MCF 10A (cell line): ENCODE measurements around the gene GPR65. TPM values are rescaled to one million over a fixed set of nuclear protein-coding genes. Genes with fewer than 3 reads are reported as not detected.

ENCODE experiments used
- BruUV-seq: library from RNA; stranded (reverse); fragments of 400-500 nt; replicated peaks from 2 replicates; lab custom pipeline; 2021; lab: Mats Ljungman, UMichigan
- CTCF ChIA-PET: fragments of 300-600 bp; sonication (Branson Sonifier 250); formaldehyde crosslinking; extraction: SDS; loops from one replicate; lab custom pipeline; 2021; ENCODE audit warnings: antibody characterized with exemption, inconsistent platforms; lab: Yijun Ruan, JAX
- POLR2A ChIA-PET: fragments of 300-600, 350-650 bp; sonication (Branson Sonifier 250); formaldehyde crosslinking; extraction: SDS; loops from one replicate; lab custom pipeline; 2020; ENCODE audit warnings: antibody characterized with exemption, inconsistent platforms; lab: Yijun Ruan, JAX
- DNase-seq: peaks from one replicate; pipeline ENCODE4 v3.0.0-alpha.2; 2018; ENCODE audit not compliant: unreplicated experiment
- H3K27ac Mint-ChIP-seq: one replicate; pipeline ENCODE4 v1.8.0; 2022; ENCODE audit warnings: mild to moderate bottlenecking, low read depth, mixed read lengths; ENCODE audit not compliant: unreplicated experiment
- H3K27me3 Mint-ChIP-seq: one replicate; pipeline ENCODE4 v1.8.0; 2022; ENCODE audit warnings: mixed read lengths; ENCODE audit not compliant: insufficient read depth, unreplicated experiment
- H3K36me3 Mint-ChIP-seq: one replicate; pipeline ENCODE4 v1.8.0; 2022; ENCODE audit warnings: mild to moderate bottlenecking, moderate library complexity, mixed read lengths; ENCODE audit not compliant: insufficient read depth, unreplicated experiment
- H3K4me1 Mint-ChIP-seq: one replicate; pipeline ENCODE4 v1.8.0; 2022; ENCODE audit warnings: mixed read lengths; ENCODE audit not compliant: insufficient read depth, unreplicated experiment
- H3K4me3 Mint-ChIP-seq: one replicate; pipeline ENCODE4 v1.8.0; 2022; ENCODE audit warnings: mild to moderate bottlenecking, moderate library complexity, mixed read lengths; ENCODE audit not compliant: unreplicated experiment
- H3K9me3 Mint-ChIP-seq: one replicate; pipeline ENCODE4 v1.8.0; 2022; ENCODE audit warnings: mixed read lengths; ENCODE audit not compliant: unreplicated experiment
- intact Hi-C: fragments of 100-400 bp; cut with micrococcal nuclease; formaldehyde crosslinking; loops from 2 replicates; pipeline ENCODE4 v1.14.1; 2022
- total RNA-seq: library from RNA; stranded (reverse); gene quantifications from 2 replicates; pipeline ENCODE4 v1.2.3, GENCODE V29; 2022
- TF ChIP-seq, protein P1 (sequence below): fragments of 200-600 bp; IDR thresholded peaks from one replicate; pipeline ENCODE4 v1.8.0; 2022; ENCODE audit warnings: antibody characterized with exemption, mild to moderate bottlenecking; ENCODE audit not compliant: unreplicated experiment

The GPR65 gene
- total RNA-seq, 1 experiment from 2014 or later, result not detected

DNA sequence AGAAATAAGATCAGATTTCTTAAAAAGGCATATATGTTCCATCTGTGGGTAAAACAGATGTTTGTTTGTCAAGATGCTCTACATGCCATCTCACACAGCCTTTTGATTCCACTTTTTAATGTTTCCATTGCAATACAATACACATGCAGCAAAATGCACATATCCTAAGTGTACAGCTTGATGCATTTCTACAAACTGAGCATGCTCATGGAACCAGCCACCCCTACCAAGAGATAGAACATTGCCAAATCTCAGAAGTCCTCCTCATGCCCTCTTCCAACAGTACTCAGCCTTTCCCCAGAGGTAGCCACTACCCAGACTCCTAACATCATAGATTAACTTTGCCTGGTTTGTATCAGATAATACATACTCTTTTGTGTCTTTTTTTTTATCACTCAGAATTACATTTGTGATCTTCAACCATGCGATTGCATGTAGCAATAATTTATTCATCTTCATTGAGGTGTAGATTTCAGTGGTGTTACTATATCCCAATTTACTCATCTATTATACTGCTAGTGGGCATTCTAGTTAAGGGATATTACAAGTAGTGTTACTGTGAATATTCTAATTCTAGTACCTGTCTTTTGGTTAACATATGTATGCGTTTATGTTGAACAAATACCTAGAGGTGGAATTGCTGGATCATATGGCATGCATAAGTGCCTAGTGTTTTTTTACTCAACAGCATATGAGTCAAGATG is 3.3 kb downstream of the GPR65 start:
- H3K4me3 Mint-ChIP-seq, result no peak overlapping the region
- no peak for DNase-seq
- ChIA-PET POLR2A (interaction anchor here (1.2 kb wide), 1 partner anchor 12 kb away, joined by 3 read pairs; no protein-coding TSS in a partner anchor), CTCF (interaction anchor here (0.7 to 1.3 kb wide), 2 partner anchors 161 to 431 kb away, joined by 3 to 4 read pairs; no protein-coding TSS in a partner anchor)
- H3K27me3 Mint-ChIP-seq, result peaks cover 62% of the 10 kb centered on the region
- TF ChIP-seq, protein P1, sequence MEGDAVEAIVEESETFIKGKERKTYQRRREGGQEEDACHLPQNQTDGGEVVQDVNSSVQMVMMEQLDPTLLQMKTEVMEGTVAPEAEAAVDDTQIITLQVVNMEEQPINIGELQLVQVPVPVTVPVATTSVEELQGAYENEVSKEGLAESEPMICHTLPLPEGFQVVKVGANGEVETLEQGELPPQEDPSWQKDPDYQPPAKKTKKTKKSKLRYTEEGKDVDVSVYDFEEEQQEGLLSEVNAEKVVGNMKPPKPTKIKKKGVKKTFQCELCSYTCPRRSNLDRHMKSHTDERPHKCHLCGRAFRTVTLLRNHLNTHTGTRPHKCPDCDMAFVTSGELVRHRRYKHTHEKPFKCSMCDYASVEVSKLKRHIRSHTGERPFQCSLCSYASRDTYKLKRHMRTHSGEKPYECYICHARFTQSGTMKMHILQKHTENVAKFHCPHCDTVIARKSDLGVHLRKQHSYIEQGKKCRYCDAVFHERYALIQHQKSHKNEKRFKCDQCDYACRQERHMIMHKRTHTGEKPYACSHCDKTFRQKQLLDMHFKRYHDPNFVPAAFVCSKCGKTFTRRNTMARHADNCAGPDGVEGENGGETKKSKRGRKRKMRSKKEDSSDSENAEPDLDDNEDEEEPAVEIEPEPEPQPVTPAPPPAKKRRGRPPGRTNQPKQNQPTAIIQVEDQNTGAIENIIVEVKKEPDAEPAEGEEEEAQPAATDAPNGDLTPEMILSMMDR, result no peak
- no peak overlapping the region for H3K27ac Mint-ChIP-seq
- intact Hi-C loops, result no loop called here
- H3K36me3 Mint-ChIP-seq, result no peaks in the 10 kb centered on the region
- H3K9me3 Mint-ChIP-seq, result no peaks in the 10 kb centered on the region
- no TSS peak for BruUV-seq
- no peaks in the 10 kb centered on the region for H3K4me1 Mint-ChIP-seq

DNA sequence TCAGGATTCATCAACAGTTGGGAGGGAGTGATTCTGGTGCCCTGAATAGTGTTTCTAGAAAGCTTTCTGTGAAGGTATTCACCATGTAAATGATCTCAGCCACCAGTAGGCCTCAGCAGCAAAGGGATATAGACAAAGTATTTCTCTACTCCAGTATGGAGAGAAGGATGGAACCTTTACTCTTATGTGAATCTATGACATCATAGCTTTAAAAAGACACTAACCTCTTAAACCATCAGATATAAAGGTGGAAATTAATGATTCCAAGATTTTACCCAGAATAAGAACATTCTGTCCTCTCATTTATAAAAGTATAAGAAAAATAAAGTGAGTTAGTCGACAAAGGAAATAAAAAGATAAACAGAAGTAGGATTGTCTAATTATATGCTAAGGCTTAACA is 4.6 kb downstream of the GPR65 start:
- BruUV-seq, result no TSS peak
- ChIA-PET CTCF (interaction anchor here (1.3 kb wide), 1 partner anchor 160 kb away, joined by 4 read pairs; no protein-coding TSS in a partner anchor), POLR2A (no interaction called here)
- Mint-ChIP-seq H3K4me3 (no peak overlapping the region), H3K27ac (no peak overlapping the region), H3K36me3 (no peaks in the 10 kb centered on the region), H3K27me3 (peaks cover 63% of the 10 kb centered on the region), H3K9me3 (no peaks in the 10 kb centered on the region), H3K4me1 (no peaks in the 10 kb centered on the region)
- intact Hi-C loops, result no loop called here
- TF ChIP-seq, protein P1, result no peak
- DNase-seq, result no peak

DNA sequence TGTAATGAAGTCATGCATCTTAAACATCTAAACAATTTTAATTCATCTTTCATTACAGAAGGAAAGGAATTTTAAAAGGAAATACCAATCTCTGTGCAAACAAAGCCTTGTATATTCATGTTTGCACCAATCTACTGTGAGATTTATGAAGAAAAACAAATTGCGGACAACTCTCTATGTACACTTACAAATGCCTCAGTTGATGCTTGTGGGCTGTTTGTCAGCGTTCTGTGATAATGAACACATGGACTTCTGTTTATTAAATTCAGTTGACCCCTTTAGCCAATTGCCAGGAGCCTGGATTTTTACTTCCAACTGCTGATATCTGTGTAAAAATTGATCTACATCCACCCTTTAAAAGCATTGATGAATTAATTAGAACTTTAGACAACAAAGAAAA is 5.4 kb downstream of the GPR65 start:
- H3K36me3 Mint-ChIP-seq, result no peaks in the 10 kb centered on the region
- BruUV-seq, result no TSS peak
- TF ChIP-seq, protein P1, result no peak
- no peak overlapping the region for H3K27ac Mint-ChIP-seq
- H3K9me3 Mint-ChIP-seq, result no peaks in the 10 kb centered on the region
- intact Hi-C loops, result loop anchor here (5.0 to 10.0 kb wide), 2 partner anchors 372 to 544 kb away; partner anchors contain the start of gene PTPN21
- POLR2A ChIA-PET, result no interaction called here
- no peak for DNase-seq
- peaks cover 57% of the 10 kb centered on the region for H3K27me3 Mint-ChIP-seq
- no peaks in the 10 kb centered on the region for H3K4me1 Mint-ChIP-seq
- H3K4me3 Mint-ChIP-seq, result no peak overlapping the region
- CTCF ChIA-PET, result no interaction called here

DNA sequence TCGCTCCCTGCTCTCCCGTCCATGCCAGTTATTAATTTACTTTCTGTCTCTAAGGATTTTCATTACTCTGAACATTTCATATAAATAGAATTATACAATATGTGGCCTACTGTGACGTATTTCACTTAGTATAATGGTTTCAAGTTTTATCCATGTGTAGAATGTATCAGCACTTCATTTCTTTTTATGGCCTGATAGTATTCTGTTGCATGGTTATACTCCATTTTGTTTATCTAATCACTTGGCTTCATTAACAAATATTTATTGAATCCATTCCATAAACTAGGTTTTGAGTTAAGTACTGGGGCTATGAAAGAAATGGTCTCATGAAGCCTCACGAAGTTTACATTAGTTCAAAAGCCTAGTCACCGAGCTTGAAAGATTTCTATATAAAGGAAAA is 7.6 kb downstream of the GPR65 start:
- Mint-ChIP-seq H3K4me3 (no peak overlapping the region), H3K9me3 (no peaks in the 10 kb centered on the region), H3K4me1 (no peaks in the 10 kb centered on the region), H3K27ac (no peak overlapping the region), H3K27me3 (peaks cover 58% of the 10 kb centered on the region), H3K36me3 (no peaks in the 10 kb centered on the region)
- TF ChIP-seq, protein P1, result no peak
- BruUV-seq, result no TSS peak
- POLR2A ChIA-PET, result no interaction called here
- intact Hi-C loops, result loop anchor here (5.0 to 10.0 kb wide), 2 partner anchors 370 to 542 kb away; partner anchors contain the start of gene PTPN21
- CTCF ChIA-PET, result interaction anchor here (0.6 to 5.0 kb wide), 13 partner anchors 12 to 1058 kb away, joined by 3 to 51 read pairs (median 3); no protein-coding TSS in a partner anchor
- DNase-seq, result no peak
